GM21737 (cell line): ENCODE measurements around the gene DPF1.
"Not testable (repeated sequence)": the region's sequence is repeated elsewhere in the genome, so short reads cannot be mapped to it uniquely, and the experiment has no call there.

Source experiments
- ATAC-seq: cut with Tn5 transposase; IDR thresholded peaks from one replicate; pipeline ENCODE4 v1.9.1; 2021; ENCODE audit warnings: mild to moderate bottlenecking, moderate library complexity; ENCODE audit not compliant: unreplicated experiment

The DPF1 gene

DNA sequence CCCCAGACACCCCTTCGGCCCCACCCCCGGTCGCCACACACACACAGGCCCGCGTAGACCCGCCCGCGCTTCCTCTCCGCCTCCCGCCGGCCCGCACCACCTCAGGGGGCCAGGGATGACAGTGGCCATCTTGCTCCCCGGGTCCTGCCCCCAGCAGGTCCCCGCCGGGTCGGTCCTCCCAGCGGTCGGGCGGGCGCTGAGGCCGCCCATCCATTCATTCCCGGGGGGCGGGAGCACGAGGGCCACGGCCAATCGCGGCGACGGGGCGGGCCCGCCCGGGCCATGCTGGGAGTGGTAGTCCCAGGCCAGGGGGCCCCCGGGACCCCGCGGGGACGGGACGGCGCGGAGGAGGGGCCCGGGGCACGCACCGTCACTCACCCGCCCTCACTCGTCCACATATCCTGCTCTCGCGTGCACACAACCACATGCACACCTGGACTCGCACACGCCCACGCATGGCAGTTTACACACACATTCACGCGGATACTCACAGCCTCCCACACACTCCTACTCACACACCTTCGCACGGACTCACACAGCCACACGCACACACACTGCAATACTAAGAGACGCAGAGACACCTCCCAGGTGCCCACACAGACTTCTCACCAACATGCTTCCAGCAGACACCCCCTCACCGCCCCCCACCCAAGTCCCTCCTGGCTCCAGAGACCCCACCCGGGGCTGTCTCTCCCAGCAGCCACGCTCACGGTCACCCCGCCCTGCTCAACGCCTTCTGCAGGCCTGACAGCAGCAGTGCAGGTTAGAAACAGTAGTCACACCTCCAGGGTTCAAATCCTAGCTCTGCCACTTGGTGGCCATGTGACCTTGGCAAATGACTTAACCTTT is at the start of gene DPF1:
DPF1 (minus strand) TSS at position 209 of the 849 bp plus-strand sequence; CDS start at position 129, 80 bp downstream.
- no peak for ATAC-seq

GRCh38 chr19:38273499-38273898 is 49.5 kb upstream of the DPF1 start:
- ATAC-seq, result no peak

- no peak for ATAC-seq
These were observed 46.7 kb upstream of the DPF1 start for GRCh38 chr19:38270587-38271167.

DNA sequence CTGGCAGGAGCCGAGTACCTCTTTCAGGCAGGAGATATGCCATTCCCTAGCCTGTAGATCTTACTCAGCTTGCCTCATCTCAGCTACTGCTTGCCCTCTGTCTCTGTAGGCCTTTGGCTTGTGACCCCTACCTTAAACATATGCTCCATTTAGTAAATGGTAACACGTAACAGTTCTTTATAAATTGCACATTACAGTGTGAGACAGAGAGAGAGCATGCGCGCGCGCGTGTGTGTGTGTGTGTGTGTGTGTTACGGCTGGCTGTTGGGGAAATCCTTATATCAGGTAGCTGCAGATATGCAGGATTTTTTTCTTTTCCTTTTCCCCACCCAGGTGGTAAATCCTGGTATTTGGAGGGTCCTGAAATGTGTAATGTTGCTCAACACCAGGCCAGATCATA is 44.5 kb upstream of the DPF1 start:
- no peak for ATAC-seq

- no peak for ATAC-seq
These were observed 43.9 kb upstream of the DPF1 start for GRCh38 chr19:38267761-38268483.

GRCh38 chr19:38266981-38267597 is 43.1 kb upstream of the DPF1 start:
- ATAC-seq, result no peak

- no peak for ATAC-seq
These were observed 42.0 kb upstream of the DPF1 start for GRCh38 chr19:38265921-38266429.

- no peak for ATAC-seq
These were observed 41.3 kb upstream of the DPF1 start for GRCh38 chr19:38265213-38265861.

GRCh38 chr19:38264486-38265212 is 40.6 kb upstream of the DPF1 start, which contains the start of gene SPINT2:
Gene SPINT2, plus strand, starts transcription at chr19:38264573. Its CDS starts 320 bp downstream, at chr19:38264893.
- no peak for ATAC-seq

DNA sequence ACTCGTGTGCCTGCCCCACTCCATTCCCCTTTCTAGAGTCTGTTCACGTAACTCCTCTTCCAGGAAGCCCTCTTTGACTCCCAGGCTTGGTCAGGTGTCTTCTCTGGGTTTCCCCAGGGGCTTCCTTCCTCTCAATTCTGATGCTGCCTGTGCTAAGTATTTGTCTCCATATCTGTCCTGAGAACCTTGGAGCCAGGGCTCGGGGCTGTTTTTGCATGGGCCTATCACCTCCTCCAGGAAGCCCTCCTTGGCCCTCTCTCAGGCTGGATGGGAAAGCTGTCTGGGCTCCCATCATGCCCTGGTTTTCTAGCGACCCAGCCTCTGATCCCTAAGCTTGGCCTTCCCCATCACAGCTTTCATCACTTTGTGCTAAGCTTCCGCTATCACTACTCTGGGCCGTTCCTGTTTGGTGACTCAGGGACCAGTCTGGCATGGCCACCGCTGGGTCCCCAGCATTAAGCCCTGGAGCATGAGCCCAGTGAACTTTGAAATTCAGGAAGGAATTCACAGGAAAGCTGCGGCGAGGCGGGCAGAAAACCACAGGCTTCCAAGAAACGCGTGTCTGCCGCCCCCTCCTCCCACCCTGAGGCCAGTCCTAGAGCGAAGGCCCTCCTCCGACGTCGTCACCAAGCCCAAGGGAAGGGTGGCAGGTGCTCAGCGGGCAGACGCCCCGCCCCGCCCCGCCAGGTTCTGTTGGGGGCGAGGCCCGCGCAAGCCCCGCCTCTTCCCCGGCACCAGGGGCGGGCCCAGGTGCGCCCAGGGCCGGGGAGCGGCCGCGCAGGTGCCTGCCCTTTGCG is 39.9 kb upstream of the DPF1 start:
- ATAC-seq, result no peak

DNA sequence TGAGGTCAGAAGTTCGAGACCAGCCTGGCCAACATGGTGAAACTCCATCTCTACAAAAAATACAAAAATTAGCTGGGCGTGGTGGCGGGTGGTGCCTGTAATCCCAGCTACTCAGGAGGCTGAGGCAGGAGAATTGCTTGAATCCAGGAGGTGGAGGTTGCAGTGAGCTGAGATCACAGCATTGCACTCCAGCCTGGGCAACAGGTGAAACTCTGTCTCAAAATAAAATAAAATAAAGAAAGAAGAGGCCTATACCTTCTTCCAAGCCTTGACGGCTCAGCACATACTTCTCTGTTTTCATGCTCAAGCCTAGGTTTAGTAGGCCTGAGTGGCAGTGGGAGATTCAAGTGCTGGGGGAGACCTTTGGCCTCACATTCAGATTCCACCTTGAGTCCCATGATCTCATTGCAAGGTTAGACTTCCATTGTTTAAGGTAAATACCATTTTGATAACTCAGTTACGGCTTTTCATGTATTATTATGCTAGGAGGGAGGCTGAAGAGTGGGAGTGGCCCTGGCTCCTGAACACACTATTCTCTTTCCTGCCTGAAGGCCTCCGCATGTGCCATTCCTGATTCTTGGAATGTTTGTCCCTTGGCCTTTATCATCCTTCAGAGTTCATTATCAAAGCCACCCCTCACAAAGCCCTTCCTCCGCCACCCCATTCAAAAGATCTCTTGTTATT is 38.7 kb upstream of the DPF1 start:
- no peak for ATAC-seq

- ATAC-seq, result not testable (repeated sequence)
These were observed 37.9 kb upstream of the DPF1 start for GRCh38 chr19:38261942-38262341.

GRCh38 chr19:38255383-38256014 is 31.5 kb upstream of the DPF1 start:
- ATAC-seq, result no peak

GRCh38 chr19:38253788-38254187 is 29.8 kb upstream of the DPF1 start:
- ATAC-seq, result no peak

DNA sequence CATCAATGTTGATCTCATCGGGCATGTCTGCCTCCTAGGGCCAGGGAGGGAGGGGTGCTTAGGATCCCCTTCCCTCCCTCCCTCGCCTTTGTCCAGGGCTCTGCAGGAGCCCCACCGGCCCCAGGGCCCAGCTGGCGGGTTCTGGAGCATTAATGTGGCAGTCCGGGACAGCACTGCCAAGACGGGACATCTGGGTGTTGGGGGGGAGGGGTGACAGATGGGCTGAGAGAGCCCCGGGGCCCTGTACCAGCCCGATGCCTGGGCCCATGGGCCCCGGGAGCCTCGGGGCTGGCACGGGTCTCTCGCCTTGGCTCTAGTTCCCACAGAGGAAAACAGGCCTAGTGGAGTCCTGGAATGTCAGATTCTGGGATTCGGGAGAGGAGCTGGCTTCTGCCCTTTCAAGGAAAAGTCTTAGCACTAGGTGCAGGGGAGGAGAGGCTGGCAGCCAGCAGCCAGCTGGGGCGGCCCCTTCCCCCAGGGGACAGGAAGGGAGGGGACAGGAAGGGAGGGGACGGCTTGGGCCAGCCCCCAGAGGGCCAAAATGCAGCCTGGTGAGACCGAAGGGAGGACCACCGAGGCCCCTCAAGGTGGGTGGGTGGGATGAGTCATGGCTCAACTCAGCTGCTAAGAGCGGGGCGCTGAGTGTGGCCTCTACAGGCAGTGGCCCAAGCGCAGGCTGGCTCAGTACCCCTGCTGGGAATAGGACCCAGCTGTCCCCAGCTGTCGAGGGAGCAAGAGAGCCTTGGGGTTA is 29.1 kb upstream of the DPF1 start:
- no peak for ATAC-seq

DNA sequence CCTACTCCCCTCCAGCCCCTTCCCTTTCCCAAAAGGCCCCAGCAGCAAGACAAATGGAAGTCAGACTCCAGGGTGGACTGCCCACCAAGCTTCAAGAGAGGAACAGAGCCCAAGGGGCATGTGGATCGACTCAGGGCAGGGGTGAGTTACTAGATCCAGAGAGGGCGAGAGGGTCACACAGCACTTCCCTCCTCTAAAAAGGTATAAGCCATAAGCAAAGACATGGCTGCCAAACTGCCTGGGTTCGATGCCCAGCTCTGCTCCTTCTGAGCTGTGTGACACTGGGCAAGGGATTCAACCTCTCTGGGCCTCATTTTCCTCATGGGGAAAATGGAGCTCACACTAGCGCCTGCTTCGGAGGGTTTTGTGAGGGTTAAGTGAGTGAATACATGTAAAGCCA is 28.4 kb upstream of the DPF1 start:
- no peak for ATAC-seq

- ATAC-seq, result no peak
These were observed 27.6 kb upstream of the DPF1 start for GRCh38 chr19:38251564-38252051.
